GM12875 (cell line): ENCODE data around the gene PLPP4.

ENCODE experiments used
- H3K4me3 ChIP-seq: one replicate; pipeline ENCODE4 v1.5.1; 2011; ENCODE audit warnings: low read depth, low read length, control low read depth
- TF ChIP-seq, protein P1 (sequence below): IDR thresholded peaks from 2 replicates; pipeline ENCODE4 v1.5.1; 2011; ENCODE audit warnings: low read depth, mild to moderate bottlenecking, control low read depth, inconsistent platforms, low read length, moderate library complexity, borderline replicate concordance; ENCODE audit not compliant: insufficient read depth

The PLPP4 gene

DNA sequence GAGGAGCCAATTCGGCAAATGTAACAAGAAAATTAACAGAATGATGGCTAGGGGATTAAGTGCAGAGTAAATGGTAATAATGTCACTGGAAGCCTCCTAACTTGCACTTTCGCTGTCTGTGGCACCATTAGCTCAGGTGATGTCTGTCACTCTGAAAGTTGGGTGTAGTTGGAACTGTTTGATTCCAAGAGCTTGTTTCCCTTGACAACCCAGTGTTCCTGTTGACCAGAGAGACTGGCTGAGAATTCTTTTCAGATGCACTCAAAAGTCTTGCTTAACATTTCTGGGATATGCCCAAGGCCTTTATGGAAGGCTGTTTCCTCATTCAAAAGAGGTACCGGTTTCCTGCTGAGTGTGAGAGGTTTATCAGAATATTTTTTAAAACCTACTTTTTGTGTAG is 49.6 kb downstream of the PLPP4 start:
- TF ChIP-seq, protein P1, sequence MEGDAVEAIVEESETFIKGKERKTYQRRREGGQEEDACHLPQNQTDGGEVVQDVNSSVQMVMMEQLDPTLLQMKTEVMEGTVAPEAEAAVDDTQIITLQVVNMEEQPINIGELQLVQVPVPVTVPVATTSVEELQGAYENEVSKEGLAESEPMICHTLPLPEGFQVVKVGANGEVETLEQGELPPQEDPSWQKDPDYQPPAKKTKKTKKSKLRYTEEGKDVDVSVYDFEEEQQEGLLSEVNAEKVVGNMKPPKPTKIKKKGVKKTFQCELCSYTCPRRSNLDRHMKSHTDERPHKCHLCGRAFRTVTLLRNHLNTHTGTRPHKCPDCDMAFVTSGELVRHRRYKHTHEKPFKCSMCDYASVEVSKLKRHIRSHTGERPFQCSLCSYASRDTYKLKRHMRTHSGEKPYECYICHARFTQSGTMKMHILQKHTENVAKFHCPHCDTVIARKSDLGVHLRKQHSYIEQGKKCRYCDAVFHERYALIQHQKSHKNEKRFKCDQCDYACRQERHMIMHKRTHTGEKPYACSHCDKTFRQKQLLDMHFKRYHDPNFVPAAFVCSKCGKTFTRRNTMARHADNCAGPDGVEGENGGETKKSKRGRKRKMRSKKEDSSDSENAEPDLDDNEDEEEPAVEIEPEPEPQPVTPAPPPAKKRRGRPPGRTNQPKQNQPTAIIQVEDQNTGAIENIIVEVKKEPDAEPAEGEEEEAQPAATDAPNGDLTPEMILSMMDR: no peak
- no peak overlapping the region for H3K4me3 ChIP-seq

DNA sequence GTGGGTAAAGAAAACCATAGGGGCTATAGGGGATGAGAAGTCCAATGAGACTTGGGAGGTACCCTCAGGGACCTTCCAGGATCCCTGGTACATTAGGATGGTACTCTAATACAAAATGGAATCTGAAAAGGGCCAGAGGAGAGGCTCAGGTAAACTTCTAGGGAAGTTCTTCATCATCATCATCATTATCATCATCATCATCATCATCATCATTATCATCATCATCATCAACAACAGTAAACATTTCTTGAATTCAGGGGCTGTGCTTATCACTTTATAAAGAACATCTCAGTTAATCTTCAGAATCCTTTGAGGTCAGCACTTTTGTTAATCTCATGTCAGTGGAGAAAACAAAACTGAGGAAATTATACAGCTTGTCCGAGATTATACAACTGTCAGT is 50.1 kb downstream of the PLPP4 start:
- H3K4me3 ChIP-seq: no peak overlapping the region
- TF ChIP-seq, protein P1: no peak

DNA sequence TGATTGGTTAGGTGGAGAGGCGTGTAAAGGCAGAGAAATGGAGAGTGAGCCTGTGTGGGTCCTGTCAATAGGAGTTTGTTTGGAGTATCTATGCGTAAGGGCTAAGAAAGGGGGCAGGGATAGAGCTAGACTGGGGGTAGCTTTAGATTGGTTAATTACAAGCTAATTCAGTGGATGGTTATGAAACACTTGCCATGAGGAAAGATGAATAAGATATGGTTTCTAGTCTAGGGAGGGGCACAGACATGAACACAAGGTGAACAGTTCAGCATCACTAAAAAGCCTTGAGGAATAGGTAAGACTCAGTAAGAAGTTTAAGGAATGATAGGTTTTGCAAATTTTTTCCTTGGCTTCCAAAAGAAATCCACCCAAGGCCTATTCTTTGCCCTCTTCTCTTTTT is 50.6 kb downstream of the PLPP4 start:
- no peak overlapping the region for H3K4me3 ChIP-seq
- TF ChIP-seq, protein P1: no peak

DNA sequence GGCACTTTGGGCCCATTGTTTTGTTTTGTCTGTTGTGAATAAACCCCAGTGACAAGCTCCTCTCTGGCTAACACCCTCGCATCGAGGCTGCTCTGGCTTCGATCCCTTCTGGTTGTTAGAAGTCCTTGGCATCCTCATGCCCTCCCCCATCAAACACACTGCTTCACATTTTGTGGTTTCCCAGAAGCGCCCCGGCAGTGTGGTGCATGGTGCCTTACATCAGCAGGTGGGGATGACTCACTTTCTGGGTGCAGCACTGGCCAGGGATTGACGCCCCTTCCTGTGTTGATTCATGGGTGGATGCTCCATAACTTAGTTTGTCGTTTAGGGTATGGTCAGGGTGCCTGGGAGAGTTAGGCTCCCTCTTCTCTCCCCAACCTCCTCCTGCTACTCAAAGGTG is 51.4 kb downstream of the PLPP4 start:
- H3K4me3 ChIP-seq: no peak overlapping the region
- TF ChIP-seq, protein P1: no peak

DNA sequence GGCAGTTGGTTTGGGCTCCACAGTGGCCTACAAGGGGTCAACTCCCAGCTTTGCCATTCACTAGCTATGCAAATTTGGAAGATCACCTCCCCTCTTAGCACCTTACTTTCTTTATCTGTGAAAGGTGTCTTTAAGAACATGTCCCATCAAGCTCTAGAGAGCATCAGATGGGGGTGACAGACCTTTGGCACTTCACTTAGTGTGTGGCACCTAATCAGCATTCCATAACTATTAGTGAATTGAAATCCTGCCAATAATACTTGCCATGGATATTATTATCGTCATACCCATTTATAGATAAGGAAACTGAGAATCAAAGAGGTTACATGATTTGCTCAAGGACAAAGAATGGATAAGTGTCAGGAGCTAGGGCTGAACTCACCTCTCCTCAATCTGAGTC is 51.9 kb downstream of the PLPP4 start:
- no peak overlapping the region for H3K4me3 ChIP-seq
- TF ChIP-seq, protein P1: no peak

DNA sequence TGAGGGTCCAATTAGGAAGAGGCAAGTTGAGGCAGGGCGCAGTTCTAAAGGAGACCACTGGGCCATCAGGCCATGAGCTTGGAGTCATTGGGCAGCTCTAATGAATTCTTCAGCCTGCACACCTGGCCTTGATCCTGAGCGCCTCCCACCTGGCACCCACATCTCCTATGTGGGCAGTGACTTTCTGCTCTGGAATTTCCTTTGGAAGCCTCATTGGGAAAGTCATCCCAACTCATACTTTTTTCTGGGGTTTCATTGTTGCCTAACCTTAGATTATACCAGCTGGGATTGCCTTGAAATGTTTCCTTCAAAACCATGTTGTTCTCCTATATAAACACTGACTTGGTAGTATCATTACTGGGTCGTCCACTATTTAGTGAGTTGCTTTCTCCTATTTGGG is 54.1 kb downstream of the PLPP4 start:
- H3K4me3 ChIP-seq: no peak overlapping the region
- TF ChIP-seq, protein P1: no peak

DNA sequence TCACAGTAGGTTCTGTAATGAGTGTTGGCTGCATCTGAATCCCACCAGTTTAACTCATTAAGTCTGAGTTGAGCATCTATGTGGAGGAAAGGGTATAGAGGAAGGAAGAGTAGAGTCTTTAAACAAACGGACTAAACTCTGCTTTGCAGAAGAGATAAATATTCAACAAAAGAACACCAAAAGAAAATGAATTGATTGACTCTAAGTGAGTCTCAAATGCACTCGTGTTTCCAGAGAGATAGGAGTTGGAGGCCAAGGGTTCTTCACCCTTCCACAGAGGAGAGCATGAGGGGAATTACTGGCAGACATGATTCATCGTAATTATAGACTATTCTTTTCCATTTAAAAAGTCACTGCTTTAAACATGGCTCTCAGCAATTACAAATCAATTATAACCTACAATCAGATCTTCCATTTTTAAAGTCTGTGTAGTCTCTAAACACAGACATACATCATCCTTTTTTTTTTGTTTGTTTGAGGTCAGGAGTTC is 56.3 kb downstream of the PLPP4 start:
- TF ChIP-seq, protein P1: no peak
- H3K4me3 ChIP-seq: no peak overlapping the region
